Measurements from ENCODE around the gene DDX39A. TPM values are rescaled to one million over a fixed set of nuclear protein-coding genes. Genes with fewer than 3 reads are reported as not detected.

DDX39A gene
- 37.4 and 46.2 TPM in 2 replicates for total RNA-seq (ENCODE audit: low replicate concordance)

GRCh38 chr19:14419106-14419813 lies at the start of gene DDX39A:
TSS of gene DDX39A (minus strand) at chr19:14419341. CDS start at chr19:14413220, 6,121 bp downstream.

GRCh38 chr19:14432791-14433553 lies 13.8 kb upstream of the DDX39A start, which contains the start of gene PKN1:
TSS of gene PKN1 (plus strand) at chr19:14433306. CDS start at chr19:14433522, 216 bp downstream.

Other genes starting within 250 kb of the DDX39A start
- 4.4 and 8.5 TPM in 2 replicates for gene ADGRL1, start 213.2 kb downstream of the DDX39A start, total RNA-seq (ENCODE audit: low replicate concordance)
- gene ADGRE5, start 37.9 kb downstream of the DDX39A start, total RNA-seq (ENCODE audit: low replicate concordance) = 13.1 and 15.8 TPM in 2 replicates
- gene PKN1, start 14.0 kb upstream of the DDX39A start, total RNA-seq (ENCODE audit: low replicate concordance) = 137 and 164 TPM in 2 replicates
- gene PTGER1, start 56.0 kb upstream of the DDX39A start, total RNA-seq (ENCODE audit: low replicate concordance) = 0.12 and 1.5 TPM in 2 replicates
- gene GIPC1, start 76.8 kb upstream of the DDX39A start, total RNA-seq (ENCODE audit: low replicate concordance) = 140 and 157 TPM in 2 replicates
- 38.9 and 73.2 TPM in 2 replicates for gene DNAJB1, start 99.1 kb upstream of the DDX39A start, total RNA-seq (ENCODE audit: low replicate concordance)
- gene TECR, start 110.3 kb upstream of the DDX39A start, total RNA-seq (ENCODE audit: low replicate concordance) = 28.1 and 35.0 TPM in 2 replicates
- 224 and 415 TPM in 2 replicates for gene NDUFB7, start 152.7 kb upstream of the DDX39A start, total RNA-seq (ENCODE audit: low replicate concordance)
- not detected in 2 replicates for gene CLEC17A, start 163.7 kb upstream of the DDX39A start, total RNA-seq (ENCODE audit: low replicate concordance)

Data from smooth muscle cell of the coronary artery (primary cell).